Measurements from ENCODE around the gene L3MBTL4.

DNA sequence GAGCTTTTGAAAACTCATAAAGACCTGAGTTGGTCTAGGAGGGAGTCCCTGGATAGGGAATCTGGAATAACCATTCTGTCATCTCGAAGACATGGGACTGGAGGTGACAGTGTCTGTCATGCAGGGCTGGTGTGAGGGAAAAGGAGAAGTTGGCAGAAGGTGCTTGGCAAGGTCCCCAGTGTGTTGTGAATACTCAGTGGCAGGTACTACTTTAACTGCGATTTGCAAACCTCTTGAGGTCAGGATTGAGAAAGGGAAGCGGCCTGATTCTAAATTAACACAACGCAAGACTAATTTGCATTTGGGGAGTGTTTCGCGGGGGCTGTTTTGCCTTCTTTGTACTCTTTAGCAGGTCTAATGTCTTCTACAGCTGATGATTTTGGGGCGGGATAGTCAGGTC lies 442.4 kb downstream of the L3MBTL4 start:
- TF ChIP-seq CSDC2 (CRISPR knock-in tag; IDR thresholded peaks at IDR 0.05), result no peak
- TF ChIP-seq TCF4 (CRISPR knock-in tag; IDR thresholded peaks at IDR 0.05; ENCODE audit: borderline replicate concordance), result no peak
- no peak for TF ChIP-seq RARB (CRISPR knock-in tag; IDR thresholded peaks at IDR 0.05)
- TF ChIP-seq TSHZ2 (CRISPR knock-in tag; IDR thresholded peaks at IDR 0.05), result no peak
- TF ChIP-seq ZFP30 (CRISPR knock-in tag; IDR thresholded peaks at IDR 0.05), result no peak
- TF ChIP-seq PPARA (CRISPR knock-in tag; IDR thresholded peaks at IDR 0.05; ENCODE audit: borderline replicate concordance), result no peak
- no peak for TF ChIP-seq BACH2 (CRISPR knock-in tag; IDR thresholded peaks at IDR 0.05; ENCODE audit: borderline replicate concordance)
- TF ChIP-seq PATZ1 (CRISPR knock-in tag; IDR thresholded peaks at IDR 0.05; ENCODE audit: borderline replicate concordance), result no peak
